Right ventricle myocardium inferior (tissue), 1 donor: ENCODE data around the gene ADK. TPM values are rescaled to one million over a fixed set of nuclear protein-coding genes. Genes with fewer than 3 reads are reported as not detected.
"Not testable (repeated sequence)": the region's sequence is repeated elsewhere in the genome, so short reads cannot be mapped to it uniquely, and the experiment has no call there.

Experiments used
- ATAC-seq: fragments of 200-7000 bp; cut with Tn5 transposase; one replicate; pipeline ENCODE4 v1.9.1; 2020; ENCODE audit warnings: mild to moderate bottlenecking, moderate library complexity
- DNase-seq: peaks from one replicate; pipeline ENCODE4 v3.0.0; 2021; ENCODE audit errors: missing footprints
- intact Hi-C: fragments of 100-400 bp; cut with DNase I; formaldehyde crosslinking; loops from one replicate; pipeline ENCODE4 v1.11.0; 2022
- total RNA-seq: library from RNA; stranded (reverse); fragmentation: NEBNext Ultra II Directional; extraction: Animal tissue kit (Norgen Biotek cat#: 25700); gene quantifications from one replicate; pipeline ENCODE4 v1.2.1, GENCODE V29; 2021
- donor health status: DM: no; HTN: yes; CAD: no; lungs with severe emphysema.

Gene ADK
- total RNA-seq, 1 donor from 2014 or later: 41.4 TPM

- ATAC-seq (no peak), DNase-seq (no peak)
- intact Hi-C loops: no loop called here
Measured at GRCh38 chr10:74432841-74433594, 282.0 kb downstream of the ADK start.

- intact Hi-C loops: no loop called here
- ATAC-seq (no peak), DNase-seq (no peak)
Measured at GRCh38 chr10:74433595-74433956, 282.6 kb downstream of the ADK start.

- no peak for ATAC-seq
- intact Hi-C loops: no loop called here
- no peak for DNase-seq
Measured at GRCh38 chr10:74433993-74434392, 283.0 kb downstream of the ADK start.

GRCh38 chr10:74434547-74434946, 283.5 kb downstream of the ADK start:
- intact Hi-C loops: no loop called here
- DNase-seq (no peak), ATAC-seq (no peak)

GRCh38 chr10:74436523-74437170, 285.6 kb downstream of the ADK start:
- no peak for DNase-seq
- intact Hi-C loops: no loop called here
- ATAC-seq: no peak

GRCh38 chr10:74437822-74438221, 286.8 kb downstream of the ADK start:
- intact Hi-C loops: no loop called here
- DNase-seq (no peak), ATAC-seq (no peak)

- intact Hi-C loops: no loop called here
- DNase-seq (no peak), ATAC-seq (no peak)
Measured at GRCh38 chr10:74439213-74439612, 288.2 kb downstream of the ADK start.

- ATAC-seq: no peak
- intact Hi-C loops: no loop called here
Measured at GRCh38 chr10:74445493-74445892, 294.5 kb downstream of the ADK start.

GRCh38 chr10:74450602-74451001, 299.6 kb downstream of the ADK start:
- no peak for ATAC-seq
- intact Hi-C loops: no loop called here
- no peak for DNase-seq

More at GRCh38 chr10:74445493-74445892, 294.5 kb downstream of the ADK start:
- no peak for DNase-seq

- DNase-seq: no peak
- intact Hi-C loops: no loop called here
- ATAC-seq: no peak
Measured at GRCh38 chr10:74451127-74451829, 300.3 kb downstream of the ADK start.

- ATAC-seq (no peak), DNase-seq (no peak)
- intact Hi-C loops: no loop called here
Measured at GRCh38 chr10:74453169-74453568, 302.1 kb downstream of the ADK start.

GRCh38 chr10:74457478-74457877, 306.5 kb downstream of the ADK start:
- ATAC-seq, DNase-seq, intact Hi-C loops: not testable (repeated sequence)

GRCh38 chr10:74460812-74461211, 309.8 kb downstream of the ADK start:
- DNase-seq: no peak
- ATAC-seq: no peak
- intact Hi-C loops: no loop called here

GRCh38 chr10:74474022-74474713, 323.1 kb downstream of the ADK start:
- ATAC-seq: no peak
- no peak for DNase-seq
- intact Hi-C loops: no loop called here

- ATAC-seq, intact Hi-C loops, DNase-seq: not testable (repeated sequence)
Measured at GRCh38 chr10:74476162-74476706, 325.2 kb downstream of the ADK start.

GRCh38 chr10:74480778-74481177, 329.8 kb downstream of the ADK start:
- no peak for ATAC-seq
- intact Hi-C loops: no loop called here
- no peak for DNase-seq

GRCh38 chr10:74483356-74483755, 332.3 kb downstream of the ADK start:
- intact Hi-C loops: no loop called here
- ATAC-seq (no peak), DNase-seq (no peak)

- DNase-seq: no peak
- intact Hi-C loops: no loop called here
- ATAC-seq: no peak
Measured at GRCh38 chr10:74485283-74485682, 334.3 kb downstream of the ADK start.

GRCh38 chr10:74486659-74487058, 335.6 kb downstream of the ADK start:
- intact Hi-C loops: no loop called here
- no peak for DNase-seq
- ATAC-seq: no peak
